Glomerular endothelial cell (primary cell): ENCODE data around the gene RUNDC1. TPM values are rescaled to one million over a fixed set of nuclear protein-coding genes. Genes with fewer than 3 reads are reported as not detected.

ENCODE experiments used
- DNase-seq: peaks from one replicate; pipeline ENCODE4 v3.0.0-alpha.2; 2011; ENCODE audit warnings: low read depth, low spot score; ENCODE audit errors: extremely low read depth
- total RNA-seq: library from RNA; depleted of rRNA; stranded (reverse); fragments of >200 nt; gene quantifications from 2 replicates; pipeline ENCODE4 v1.2.3, GENCODE V29; 2015

RUNDC1 gene
- total RNA-seq, 1 donor from 2014 or later, result 13.5 TPM

DNA sequence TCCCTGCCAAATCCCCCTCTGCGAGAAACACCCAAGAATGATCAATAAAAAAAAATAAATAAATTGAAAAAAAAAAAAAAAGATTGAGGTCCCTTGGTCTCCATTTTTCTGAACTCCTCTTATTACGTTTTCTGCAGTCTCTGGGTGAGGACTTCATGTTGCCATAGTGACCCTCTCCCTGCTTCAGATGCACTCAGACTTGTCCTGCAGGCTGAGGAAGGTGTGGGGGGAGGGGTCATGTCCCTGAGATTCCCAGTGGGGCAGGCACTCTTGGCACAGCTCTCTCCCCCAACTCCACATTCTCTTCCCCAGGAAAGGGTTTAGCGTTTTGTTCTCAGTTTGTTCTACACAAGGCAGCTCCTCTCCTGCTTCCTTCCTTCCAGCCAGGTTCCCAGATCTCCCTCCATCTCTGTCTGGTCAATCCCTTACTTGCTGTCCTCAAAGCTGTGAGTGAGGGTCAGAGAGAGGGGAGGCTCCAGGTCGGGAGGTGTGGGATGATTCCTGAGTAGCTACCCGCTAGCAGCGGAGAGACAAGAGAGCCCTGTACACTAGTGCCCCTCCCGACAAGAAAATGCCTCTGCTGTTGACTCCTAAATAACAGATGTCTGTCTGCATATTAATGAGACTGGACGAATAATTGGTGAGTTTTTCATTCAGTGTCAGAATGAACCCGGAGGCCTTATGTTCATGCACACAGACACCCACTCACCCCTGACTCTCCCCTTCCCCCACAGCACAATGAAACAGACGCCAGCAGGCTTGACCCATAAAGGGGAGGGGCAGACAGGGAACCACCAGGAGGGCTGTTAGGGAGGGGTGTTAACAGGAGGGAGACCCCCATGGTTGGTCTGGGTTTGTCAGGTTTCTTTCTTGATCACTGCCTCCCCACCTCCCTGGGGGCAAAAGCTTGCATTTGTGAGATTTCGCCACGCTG lies 53.9 kb downstream of the RUNDC1 start:
- no peak for DNase-seq

DNA sequence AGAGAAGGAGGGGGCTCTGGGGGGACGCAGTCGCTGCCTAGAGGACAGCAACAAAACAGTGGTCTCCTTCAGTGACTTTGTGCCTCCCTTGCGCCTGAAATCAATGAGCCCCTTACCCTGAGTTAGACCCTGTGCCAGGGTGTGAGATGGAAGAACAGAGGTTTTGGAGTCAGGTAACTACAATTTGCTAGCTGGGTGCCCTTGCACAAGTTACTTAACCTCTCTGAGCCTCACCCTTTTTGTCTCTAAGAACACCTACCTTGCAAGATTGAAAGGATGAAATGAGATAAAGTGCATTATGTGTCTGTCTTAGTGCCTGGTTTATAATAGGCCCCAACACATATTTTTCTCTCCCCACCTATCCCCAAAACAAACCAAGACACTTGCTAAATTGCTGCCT lies 54.5 kb downstream of the RUNDC1 start:
- DNase-seq, result no peak

DNA sequence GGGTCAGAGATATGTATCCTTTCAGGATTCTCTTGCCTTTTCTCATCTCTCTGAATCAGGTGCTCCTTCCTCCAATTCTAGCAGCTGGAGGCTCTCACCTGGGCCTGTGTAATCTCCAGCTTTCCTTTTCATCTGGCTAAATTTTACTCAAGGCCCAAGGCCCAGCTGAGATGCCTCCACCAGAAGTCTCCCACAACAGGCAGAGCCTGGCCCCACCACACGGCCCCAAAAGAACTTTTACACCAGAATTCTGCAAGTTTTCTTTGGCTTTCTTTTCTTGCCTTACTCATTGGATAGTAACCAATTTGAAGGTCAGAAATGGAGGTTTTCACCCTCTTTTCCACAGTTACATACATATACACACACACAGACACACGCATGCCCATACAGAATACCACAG lies 59.3 kb downstream of the RUNDC1 start:
- no peak for DNase-seq

DNA sequence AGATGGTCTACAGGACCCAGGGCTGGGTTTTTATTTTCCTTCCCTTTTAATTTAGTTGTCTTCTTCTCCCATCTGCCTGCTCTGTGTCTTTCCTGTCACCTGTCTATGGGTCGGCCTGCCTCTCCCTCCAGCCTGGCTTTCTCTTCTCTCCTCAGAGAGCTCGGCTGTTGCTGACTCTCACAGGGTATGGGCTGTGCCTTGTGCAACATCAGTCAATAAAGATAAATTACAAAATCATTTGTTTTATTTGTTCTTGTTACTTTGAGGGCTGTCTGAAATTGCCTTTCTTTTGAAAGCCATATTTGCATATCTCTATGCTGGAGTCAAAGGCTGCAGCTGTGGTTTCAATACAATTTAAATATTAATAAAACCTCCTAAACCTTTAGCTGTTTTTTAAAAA lies 60.3 kb downstream of the RUNDC1 start:
- no peak for DNase-seq

DNA sequence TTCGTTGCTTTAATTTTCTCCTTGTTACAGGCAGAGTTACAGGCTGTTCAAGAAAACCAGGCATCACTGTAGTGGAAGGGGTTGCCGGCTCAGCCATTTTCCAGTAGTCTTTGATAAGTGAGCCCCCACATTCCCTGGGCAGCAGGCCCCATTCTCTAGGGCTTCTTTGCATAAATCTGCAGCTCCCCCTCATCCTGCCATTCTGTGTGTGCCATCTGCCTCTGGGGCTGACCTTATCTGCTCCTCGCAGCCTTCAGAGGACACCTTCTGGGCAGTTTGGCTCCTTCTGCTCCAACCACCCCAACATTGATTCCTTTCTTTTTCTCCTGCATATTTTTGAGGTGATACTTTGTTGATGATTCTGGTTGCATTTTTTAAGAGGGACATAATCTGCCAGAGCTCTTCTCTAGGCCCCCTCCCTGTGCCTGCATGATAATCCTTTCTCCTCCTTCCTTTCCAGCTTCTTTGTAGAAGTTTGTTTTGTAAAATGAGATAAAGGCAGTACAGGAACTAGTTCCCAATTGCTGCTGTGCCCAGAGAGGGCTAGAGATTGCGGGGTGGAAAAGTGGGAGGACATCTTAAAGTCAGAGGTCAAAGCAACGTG lies 61.8 kb downstream of the RUNDC1 start:
- no peak for DNase-seq

Other genes starting within 250 kb of the RUNDC1 start
- gene EZH1, start 235.5 kb upstream of the RUNDC1 start, total RNA-seq, result 10.4 and 20.0 TPM in 2 replicates
- gene RAMP2, start 219.3 kb upstream of the RUNDC1 start, total RNA-seq, result 6.3 and 23.7 TPM in 2 replicates
- gene VPS25, start 207.1 kb upstream of the RUNDC1 start, total RNA-seq, result 67.1 and 82.4 TPM in 2 replicates
- gene WNK4, start 200.0 kb upstream of the RUNDC1 start, total RNA-seq, result 8.8 and 10.4 TPM in 2 replicates
- gene COA3, start 181.9 kb upstream of the RUNDC1 start, total RNA-seq, result 48.7 and 65.7 TPM in 2 replicates
- 0.29 TPM in 1 of 2 replicates, not detected in the other for gene CNTD1, start 181.7 kb upstream of the RUNDC1 start, total RNA-seq
- 70.7 and 115 TPM in 2 replicates for gene BECN1, start 156.3 kb upstream of the RUNDC1 start, total RNA-seq
- 127 and 130 TPM in 2 replicates for gene PSME3, start 147.2 kb upstream of the RUNDC1 start, total RNA-seq
- gene AOC2, start 136.0 kb upstream of the RUNDC1 start, total RNA-seq, result 1.8 and 2.0 TPM in 2 replicates
- 0.05 and 0.82 TPM in 2 replicates for gene AOC3, start 129.4 kb upstream of the RUNDC1 start, total RNA-seq
- gene G6PC1, start 79.8 kb upstream of the RUNDC1 start, total RNA-seq, result not detected in 2 replicates
- 20.1 and 34.1 TPM in 2 replicates for gene AARSD1, start 16.1 kb upstream of the RUNDC1 start, total RNA-seq
- gene PTGES3L, start 485 bp upstream of the RUNDC1 start, total RNA-seq, result 2.4 and 3.2 TPM in 2 replicates
- 1,137 and 1,523 TPM in 2 replicates for gene RPL27, start 17.9 kb downstream of the RUNDC1 start, total RNA-seq
- gene IFI35, start 26.2 kb downstream of the RUNDC1 start, total RNA-seq, result 31.6 and 33.4 TPM in 2 replicates
- 602 and 750 TPM in 2 replicates for gene VAT1, start 41.8 kb downstream of the RUNDC1 start, total RNA-seq
- gene RND2, start 44.7 kb downstream of the RUNDC1 start, total RNA-seq, result 0.18 and 0.29 TPM in 2 replicates
- 9.7 and 14.0 TPM in 2 replicates for gene BRCA1, start 144.8 kb downstream of the RUNDC1 start, total RNA-seq
- gene NBR1, start 190.6 kb downstream of the RUNDC1 start, total RNA-seq, result 60.3 and 64.4 TPM in 2 replicates
- 4.7 and 8.4 TPM in 2 replicates for gene TMEM106A, start 231.3 kb downstream of the RUNDC1 start, total RNA-seq
- gene CCDC200, start 248.1 kb downstream of the RUNDC1 start, total RNA-seq, result 1.5 TPM in 1 of 2 replicates, not detected in the other